Mesenchymal stem cell (in vitro differentiated cells and primary cell): ENCODE measurements around the gene DNM1.

Experiments
- DNase-seq: peaks from one replicate; pipeline ENCODE4 v3.0.0-alpha.2; 2013
- H2AFZ ChIP-seq: one replicate; pipeline ENCODE4 v1.6.1; 2013; ENCODE audit warnings: low read depth, mild to moderate bottlenecking, control low read depth, inconsistent platforms, low read length, moderate library complexity
- H2AK5ac ChIP-seq: 2 replicates; pipeline ENCODE4 v1.6.1; 2013; ENCODE audit warnings: low read length, moderate library complexity, mild to moderate bottlenecking, inconsistent platforms; ENCODE audit not compliant: severe bottlenecking
- H2BK120ac ChIP-seq: one replicate; pipeline ENCODE4 v1.6.1; 2013; ENCODE audit warnings: low read depth, mild to moderate bottlenecking, inconsistent platforms, low read length, moderate library complexity
- H2BK12ac ChIP-seq, 2 experiments: one replicate each; pipeline ENCODE4 v1.6.1; 2013; ENCODE audit warnings: inconsistent platforms in 2 of 2, low read length in 2 of 2, mild to moderate bottlenecking in 2 of 2, moderate library complexity in 2 of 2, control low read depth in 1 of 2
- H2BK15ac ChIP-seq: one replicate; pipeline ENCODE4 v1.6.1; 2013; ENCODE audit warnings: mild to moderate bottlenecking, low read depth, inconsistent platforms; ENCODE audit not compliant: poor library complexity, severe bottlenecking
- H2BK5ac ChIP-seq: 2 replicates; pipeline ENCODE4 v1.6.1; 2013; ENCODE audit warnings: low read depth, mild to moderate bottlenecking, low read length, control low read depth, inconsistent platforms; ENCODE audit not compliant: poor library complexity, severe bottlenecking
- H3K14ac ChIP-seq, 2 experiments: one replicate each; pipeline ENCODE4 v1.6.1; 2013; ENCODE audit warnings: inconsistent platforms in 2 of 2, low read length in 2 of 2, control low read depth in 1 of 2, mild to moderate bottlenecking in 1 of 2, moderate library complexity in 1 of 2
- H3K18ac ChIP-seq, 2 experiments: one replicate each; pipeline ENCODE4 v1.6.1; 2013; ENCODE audit warnings: inconsistent platforms in 2 of 2, low read length in 2 of 2, control low read depth in 1 of 2, low read depth in 1 of 2, mild to moderate bottlenecking in 1 of 2
- H3K23ac ChIP-seq, 2 experiments: one replicate each; pipeline ENCODE4 v1.6.1; 2013; ENCODE audit warnings: inconsistent platforms in 2 of 2, low read length in 2 of 2, mild to moderate bottlenecking in 2 of 2, moderate library complexity in 2 of 2, control low read depth in 1 of 2
- H3K27ac ChIP-seq: 2 replicates; pipeline ENCODE4 v1.5.1; 2013; ENCODE audit warnings: mild to moderate bottlenecking, moderate library complexity, low read length, control low read depth, inconsistent platforms; ENCODE audit not compliant: poor library complexity, severe bottlenecking
- H3K27me3 ChIP-seq, 2 experiments: 2 replicates each; pipeline versions ENCODE4 v1.6.1 to v1.7.0; 2013; ENCODE audit warnings: low read length in 2 of 2, mild to moderate bottlenecking in 2 of 2, moderate library complexity in 2 of 2, control low read depth in 1 of 2, inconsistent platforms in 1 of 2; ENCODE audit not compliant: control insufficient read depth in 1 of 2, insufficient read depth in 1 of 2
- H3K36me3 ChIP-seq, 2 experiments: 2 replicates each; pipeline versions ENCODE4 v1.6.1 to v1.7.0; 2013; ENCODE audit warnings: low read length in 2 of 2, control low read depth in 1 of 2, inconsistent platforms in 1 of 2, low read depth in 1 of 2, mild to moderate bottlenecking in 1 of 2; ENCODE audit not compliant: insufficient read depth in 2 of 2, control insufficient read depth in 1 of 2
- H3K4ac ChIP-seq, 2 experiments: one replicate each; pipeline ENCODE4 v1.6.1; 2013; ENCODE audit warnings: inconsistent platforms in 2 of 2, low read length in 2 of 2, mild to moderate bottlenecking in 2 of 2, moderate library complexity in 2 of 2, control low read depth in 1 of 2, low read depth in 1 of 2
- H3K4me1 ChIP-seq: 2 replicates; pipeline ENCODE4 v1.6.1; 2013; ENCODE audit warnings: low read depth, low read length, control low read depth; ENCODE audit not compliant: control insufficient read depth, insufficient read depth
- H3K4me2 ChIP-seq: 2 replicates; pipeline ENCODE4 v1.6.1; 2013; ENCODE audit warnings: low read length, mild to moderate bottlenecking, inconsistent platforms; ENCODE audit not compliant: poor library complexity, severe bottlenecking
- H3K4me3 ChIP-seq, 2 experiments: 2 replicates each; pipeline versions ENCODE4 v1.5.1 to v1.7.0; 2013; ENCODE audit warnings: low read length in 2 of 2, mild to moderate bottlenecking in 2 of 2, control low read depth in 1 of 2, low read depth in 1 of 2; ENCODE audit not compliant: insufficient read depth in 1 of 2
- H3K79me1 ChIP-seq: replicated peaks from 2 replicates; pipeline ENCODE4 v1.6.1; 2013; ENCODE audit warnings: mild to moderate bottlenecking, control low read depth, low read length, inconsistent platforms; ENCODE audit not compliant: poor library complexity, severe bottlenecking
- H3K9ac ChIP-seq: 2 replicates; pipeline ENCODE4 v1.7.0; 2013; ENCODE audit warnings: mild to moderate bottlenecking, low read length, moderate library complexity
- H3K9me3 ChIP-seq: 2 replicates; pipeline ENCODE4 v1.7.0; 2013; ENCODE audit warnings: mild to moderate bottlenecking, low read length; ENCODE audit not compliant: control insufficient read depth
- H4K8ac ChIP-seq: one replicate; pipeline ENCODE4 v1.6.1; 2013; ENCODE audit warnings: inconsistent platforms, mild to moderate bottlenecking, low read length, moderate library complexity
- H4K91ac ChIP-seq: one replicate; pipeline ENCODE4 v1.6.1; 2013; ENCODE audit warnings: mild to moderate bottlenecking, low read length, inconsistent platforms
- WGBS: methylation state at CpG from one replicate; pipeline ENCODE4 v1.1.7; 2013; ENCODE audit warnings: mixed read lengths; 5-methylcytosine and 5-hydroxymethylcytosine counted together

DNM1 gene

DNA sequence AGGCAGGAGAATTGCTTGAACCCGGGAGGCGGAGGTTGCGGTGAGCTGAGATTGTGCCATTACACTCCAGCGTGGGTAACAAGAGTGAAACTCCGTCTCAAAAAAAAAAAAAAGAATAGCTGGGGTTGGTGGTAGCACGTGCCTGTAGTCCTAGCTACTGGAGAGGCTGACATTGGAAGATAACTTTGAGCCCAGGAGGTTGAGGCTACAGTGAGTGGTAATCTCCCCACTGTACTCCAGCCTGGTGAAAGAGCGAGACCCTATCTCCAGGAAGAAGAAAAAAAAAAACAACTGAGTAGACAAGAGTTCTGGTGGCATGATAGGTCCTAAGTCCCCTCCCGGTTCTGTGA lies 46.4 kb downstream of the DNM1 start:
- Histone ChIP-seq H3K4ac (no peak overlapping the region), H3K4me1 (peaks cover 42% of the 10 kb centered on the region), H2AK5ac (no peak overlapping the region), H2BK5ac (no peak overlapping the region), H3K14ac (no peak overlapping the region), H3K9ac (no peak overlapping the region), H3K27me3 (no peaks in the 10 kb centered on the region), H3K4me3 (no peak overlapping the region), H2BK15ac (no peak overlapping the region), H3K23ac (no peak overlapping the region), H3K36me3 (peaks cover 37 to 65% of the 10 kb centered on the region in 2 experiments), H2BK120ac (no peak overlapping the region), H3K4me2 (no peak overlapping the region), H2AFZ (no peak overlapping the region), H3K9me3 (no peaks in the 10 kb centered on the region), H3K79me1 (no peaks in the 10 kb centered on the region), H4K91ac (no peak overlapping the region), H3K27ac (no peak overlapping the region), H2BK12ac (no peak overlapping the region), H4K8ac (no peak overlapping the region), H3K18ac (no peak overlapping the region)
- no peak for DNase-seq
- 91% methylated on average over 8 of the region's 8 CpGs for WGBS

DNA sequence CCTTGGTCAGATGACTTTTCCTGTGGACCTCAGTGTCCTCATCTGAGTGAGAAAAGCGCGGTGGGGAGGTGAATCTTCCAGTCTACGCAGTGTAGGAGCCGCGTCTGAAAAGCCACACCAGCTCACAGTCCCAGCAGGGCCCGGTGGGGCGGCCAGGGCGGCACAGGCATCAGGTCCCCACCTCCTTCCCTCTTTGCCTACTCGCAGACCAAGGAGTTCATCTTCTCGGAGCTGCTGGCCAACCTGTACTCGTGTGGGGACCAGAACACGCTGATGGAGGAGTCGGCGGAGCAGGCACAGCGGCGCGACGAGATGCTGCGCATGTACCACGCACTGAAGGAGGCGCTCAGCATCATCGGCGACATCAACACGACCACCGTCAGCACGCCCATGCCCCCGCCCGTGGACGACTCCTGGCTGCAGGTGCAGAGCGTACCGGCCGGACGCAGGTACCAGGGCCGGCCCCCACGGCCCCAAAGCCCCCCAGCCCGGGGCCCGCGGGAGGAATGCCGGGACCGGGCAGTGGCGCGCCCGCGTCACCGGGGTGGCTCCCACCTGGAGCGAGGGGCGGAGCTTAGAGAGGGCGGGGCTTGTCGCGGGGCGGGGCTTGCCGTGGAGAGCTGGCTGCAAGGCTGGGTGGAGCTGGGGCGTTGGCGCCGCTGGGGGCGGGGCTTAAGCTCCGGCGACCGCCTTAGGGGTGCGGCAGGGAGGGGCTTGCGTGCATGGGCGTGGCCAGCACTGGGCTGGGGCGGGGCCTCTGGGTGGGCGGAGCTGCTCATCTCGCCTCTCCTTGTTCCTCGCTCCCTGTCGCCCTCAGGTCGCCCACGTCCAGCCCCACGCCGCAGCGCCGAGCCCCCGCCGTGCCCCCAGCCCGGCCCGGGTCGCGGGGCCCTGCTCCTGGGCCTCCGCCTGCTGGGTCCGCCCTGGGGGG lies 47.0 kb downstream of the DNM1 start:
- Histone ChIP-seq H2BK15ac (no peak overlapping the region), H3K27ac (no peak overlapping the region), H3K9me3 (no peaks in the 10 kb centered on the region), H3K36me3 (peaks cover 40 to 71% of the 10 kb centered on the region in 2 experiments), H2AFZ (peak overlapping the region; percentile 3), H2BK5ac (no peak overlapping the region), H4K8ac (no peak overlapping the region), H3K18ac (peak overlapping the region in 1 of 2 experiments; percentile 48), H4K91ac (no peak overlapping the region), H2BK12ac (no peak overlapping the region), H3K9ac (no peak overlapping the region), H3K27me3 (no peaks in the 10 kb centered on the region), H3K4ac (no peak overlapping the region), H3K23ac (no peak overlapping the region), H3K4me2 (no peak overlapping the region), H3K4me3 (no peak overlapping the region), H3K14ac (no peak overlapping the region), H3K79me1 (no peaks in the 10 kb centered on the region), H2AK5ac (no peak overlapping the region), H3K4me1 (peaks cover 36% of the 10 kb centered on the region), H2BK120ac (peak overlapping the region; percentile 7)
- WGBS = 44% methylated on average over 73 of the region's 81 CpGs
- peak; percentile 65 for DNase-seq

DNA sequence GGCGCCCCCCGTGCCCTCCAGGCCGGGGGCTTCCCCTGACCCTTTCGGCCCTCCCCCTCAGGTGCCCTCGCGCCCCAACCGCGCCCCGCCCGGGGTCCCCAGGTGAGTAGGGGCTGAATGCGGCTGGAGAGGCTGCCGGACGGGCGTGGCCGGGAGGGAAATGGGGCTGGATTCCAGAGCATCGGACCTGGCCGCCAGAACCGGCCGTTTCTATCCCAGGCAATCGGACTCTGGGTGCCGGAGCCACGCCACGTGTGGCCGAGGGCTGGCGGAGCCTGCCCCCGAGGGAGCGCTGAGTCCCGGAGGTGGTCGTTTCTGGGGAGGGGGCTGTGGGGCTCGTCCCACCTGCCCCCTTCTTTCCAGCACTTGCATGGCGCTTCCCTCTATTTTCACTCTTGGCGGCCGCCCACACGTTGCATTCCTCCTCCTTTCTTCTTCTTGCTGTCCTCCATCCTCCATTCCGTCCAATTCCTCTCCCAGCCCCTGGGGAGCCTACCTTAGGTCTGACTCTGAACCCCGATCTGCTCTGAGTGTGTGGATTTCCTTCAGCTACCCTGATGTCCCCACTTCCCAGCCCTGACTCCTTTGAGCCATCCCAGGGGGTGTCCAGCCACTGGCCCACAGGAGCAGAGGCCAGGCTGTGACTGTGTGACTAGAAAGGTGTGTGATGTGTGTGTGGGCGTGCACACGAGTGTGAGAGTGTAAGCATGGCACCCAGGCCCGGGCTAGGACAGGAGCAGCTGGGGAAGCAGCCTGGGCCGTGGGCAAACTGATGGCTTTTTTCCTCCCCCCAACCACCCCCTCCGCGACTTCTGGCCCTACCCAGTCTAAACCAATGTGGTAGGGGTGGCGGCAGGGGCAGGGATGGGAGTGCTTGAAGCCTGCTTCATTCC lies 47.9 kb downstream of the DNM1 start:
- Histone ChIP-seq H2AK5ac (no peak overlapping the region), H3K9ac (no peak overlapping the region), H3K9me3 (no peaks in the 10 kb centered on the region), H2BK12ac (no peak overlapping the region), H2BK120ac (peak overlapping the region; percentile 7), H3K36me3 (peaks cover 48 to 72% of the 10 kb centered on the region in 2 experiments), H2AFZ (peak overlapping the region; percentile 3), H3K18ac (no peak overlapping the region), H2BK5ac (no peak overlapping the region), H3K14ac (peak overlapping the region in 1 of 2 experiments; percentile 5), H3K4ac (no peak overlapping the region), H3K27ac (no peak overlapping the region), H4K8ac (peak overlapping the region; percentile 27), H3K4me1 (peaks cover 30% of the 10 kb centered on the region), H3K4me3 (no peak overlapping the region), H3K79me1 (no peaks in the 10 kb centered on the region), H3K23ac (no peak overlapping the region), H3K4me2 (no peak overlapping the region), H2BK15ac (peak overlapping the region; percentile 44), H4K91ac (peak overlapping the region; percentile 14), H3K27me3 (no peaks in the 10 kb centered on the region)
- WGBS = 46% methylated on average over 37 of the region's 43 CpGs
- DNase-seq = no peak

DNA sequence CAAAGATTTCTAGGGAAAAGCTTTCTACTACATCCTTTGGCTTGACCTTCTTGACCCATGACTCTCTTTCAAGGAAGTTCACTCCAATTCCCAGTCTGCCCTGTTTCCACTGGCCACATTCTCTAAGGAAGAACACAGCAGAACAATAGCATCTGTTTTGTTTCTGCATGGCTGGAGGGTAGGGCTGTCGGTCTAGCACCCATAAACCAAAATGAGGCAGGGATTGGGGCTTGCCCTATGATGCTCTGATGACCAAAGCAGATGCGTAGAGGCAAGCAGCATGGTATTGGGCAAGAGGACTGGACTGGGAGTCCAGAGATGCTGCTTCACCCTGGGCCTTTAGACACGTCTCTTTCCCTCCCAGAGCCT lies 48.5 kb downstream of the DNM1 start:
- H3K79me1 ChIP-seq = no peaks in the 10 kb centered on the region
- 34% methylated on average over 2 of the region's 3 CpGs for WGBS
- no peak overlapping the region for H3K14ac ChIP-seq
- no peak overlapping the region for H3K23ac ChIP-seq
- no peak overlapping the region for H3K18ac ChIP-seq
- DNase-seq = peak; percentile 68
- H4K8ac ChIP-seq = no peak overlapping the region
- no peak overlapping the region for H2AFZ ChIP-seq
- no peak overlapping the region for H2BK5ac ChIP-seq
- H3K27ac ChIP-seq = no peak overlapping the region
- peaks cover 26% of the 10 kb centered on the region for H3K4me1 ChIP-seq
- H3K4me2 ChIP-seq = no peak overlapping the region
- H3K36me3 ChIP-seq = peaks cover 53 to 72% of the 10 kb centered on the region in 2 experiments
- no peaks in the 10 kb centered on the region for H3K9me3 ChIP-seq
- H2BK120ac ChIP-seq = no peak overlapping the region
- H3K4ac ChIP-seq = no peak overlapping the region
- no peak overlapping the region for H2AK5ac ChIP-seq
- H3K27me3 ChIP-seq = no peaks in the 10 kb centered on the region
- no peak overlapping the region for H2BK12ac ChIP-seq
- H3K9ac ChIP-seq = no peak overlapping the region
- H2BK15ac ChIP-seq = no peak overlapping the region
- H4K91ac ChIP-seq = no peak overlapping the region
- no peak overlapping the region for H3K4me3 ChIP-seq
